ENCODE measurements around the gene PTPRJ.

The PTPRJ gene

GRCh38 chr11:48003926-48004325, 23.6 kb downstream of the PTPRJ start:
- no peak overlapping the region for H3K4me3 ChIP-seq (ENCODE audit: low read length)
- no peak for DNase-seq (ENCODE audit: low read depth)
- TF ChIP-seq, protein P1, sequence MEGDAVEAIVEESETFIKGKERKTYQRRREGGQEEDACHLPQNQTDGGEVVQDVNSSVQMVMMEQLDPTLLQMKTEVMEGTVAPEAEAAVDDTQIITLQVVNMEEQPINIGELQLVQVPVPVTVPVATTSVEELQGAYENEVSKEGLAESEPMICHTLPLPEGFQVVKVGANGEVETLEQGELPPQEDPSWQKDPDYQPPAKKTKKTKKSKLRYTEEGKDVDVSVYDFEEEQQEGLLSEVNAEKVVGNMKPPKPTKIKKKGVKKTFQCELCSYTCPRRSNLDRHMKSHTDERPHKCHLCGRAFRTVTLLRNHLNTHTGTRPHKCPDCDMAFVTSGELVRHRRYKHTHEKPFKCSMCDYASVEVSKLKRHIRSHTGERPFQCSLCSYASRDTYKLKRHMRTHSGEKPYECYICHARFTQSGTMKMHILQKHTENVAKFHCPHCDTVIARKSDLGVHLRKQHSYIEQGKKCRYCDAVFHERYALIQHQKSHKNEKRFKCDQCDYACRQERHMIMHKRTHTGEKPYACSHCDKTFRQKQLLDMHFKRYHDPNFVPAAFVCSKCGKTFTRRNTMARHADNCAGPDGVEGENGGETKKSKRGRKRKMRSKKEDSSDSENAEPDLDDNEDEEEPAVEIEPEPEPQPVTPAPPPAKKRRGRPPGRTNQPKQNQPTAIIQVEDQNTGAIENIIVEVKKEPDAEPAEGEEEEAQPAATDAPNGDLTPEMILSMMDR (conservative IDR thresholded peaks at IDR 0.05; ENCODE audit: low read length): no peak

DNA sequence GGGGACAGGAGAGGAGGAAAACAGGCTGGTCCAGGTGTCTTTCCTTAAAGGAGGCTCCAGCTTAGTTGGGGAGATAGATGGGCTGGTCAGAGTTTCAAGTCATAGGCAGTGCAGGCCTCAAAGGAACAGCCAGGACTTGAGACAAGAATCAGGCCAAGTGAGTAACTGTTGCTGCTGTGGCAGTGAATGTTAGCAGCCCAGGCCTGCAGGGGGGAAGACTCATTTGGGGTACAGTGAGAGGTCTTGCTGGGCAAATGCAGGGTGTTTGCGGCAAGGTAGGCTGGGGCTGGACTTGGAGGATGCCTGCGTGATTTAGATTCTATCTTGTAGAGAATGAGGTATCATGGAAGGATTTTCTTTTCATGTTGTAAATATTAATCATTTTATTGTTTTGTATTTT, 24.1 kb downstream of the PTPRJ start:
- DNase-seq (ENCODE audit: low read depth): no peak
- TF ChIP-seq, protein P1 (conservative IDR thresholded peaks at IDR 0.05; ENCODE audit: low read length): no peak
- no peak overlapping the region for H3K4me3 ChIP-seq (ENCODE audit: low read length)

DNA sequence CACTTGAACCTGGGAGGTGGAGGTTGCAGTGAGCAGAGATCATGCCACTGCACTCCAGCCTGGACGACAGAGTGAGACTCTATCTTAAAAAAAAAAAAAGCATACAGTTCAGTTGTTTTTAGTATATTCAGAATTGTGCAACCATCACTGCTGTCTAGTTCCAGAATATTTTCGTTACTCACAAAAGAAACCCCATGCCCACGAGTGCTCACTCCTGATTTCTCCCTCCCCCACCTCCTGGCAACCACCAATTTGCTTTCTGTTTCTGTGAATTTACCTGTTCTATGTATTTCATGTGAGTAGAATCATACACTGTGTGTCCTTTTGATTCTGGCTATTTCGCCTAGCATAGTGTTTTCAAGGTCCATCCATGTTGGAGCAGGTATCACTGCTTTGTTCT, 24.8 kb downstream of the PTPRJ start:
- TF ChIP-seq, protein P1 (conservative IDR thresholded peaks at IDR 0.05; ENCODE audit: low read length): no peak
- peak; percentile 43 for DNase-seq (ENCODE audit: low read depth)
- no peak overlapping the region for H3K4me3 ChIP-seq (ENCODE audit: low read length)

DNA sequence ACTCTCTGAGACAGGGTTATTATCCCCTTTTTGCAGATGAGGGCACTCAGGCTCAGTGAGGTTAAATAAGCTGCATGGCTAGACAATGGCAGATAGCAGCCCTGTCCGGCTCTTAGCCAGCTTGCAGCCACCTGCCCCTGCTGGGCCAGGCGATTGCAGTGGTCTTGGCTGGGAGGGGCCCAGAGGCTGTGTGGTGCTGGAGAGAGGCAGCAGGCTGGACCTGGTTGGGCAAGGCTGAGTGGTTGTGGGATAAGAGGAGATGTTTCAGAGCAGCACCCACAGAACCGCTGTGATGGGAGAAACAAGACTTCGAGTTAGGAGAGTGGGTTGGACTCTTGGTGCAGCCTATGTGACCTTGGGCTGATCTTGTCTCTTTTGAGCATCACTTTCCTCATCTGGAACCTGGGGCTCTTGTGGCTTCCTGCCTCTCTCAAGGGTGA, 25.5 kb downstream of the PTPRJ start:
- H3K4me3 ChIP-seq (ENCODE audit: low read length): no peak overlapping the region
- TF ChIP-seq, protein P1 (conservative IDR thresholded peaks at IDR 0.05; ENCODE audit: low read length): no peak
- DNase-seq (ENCODE audit: low read depth): no peak

GRCh38 chr11:48006301-48006992, 26.1 kb downstream of the PTPRJ start:
- TF ChIP-seq, protein P1 (conservative IDR thresholded peaks at IDR 0.05; ENCODE audit: low read length): no peak
- DNase-seq (ENCODE audit: low read depth): peak; percentile 58
- H3K4me3 ChIP-seq (ENCODE audit: low read length): peak overlapping the region; percentile 12; the same call in 1 of the 2 replicates

DNA sequence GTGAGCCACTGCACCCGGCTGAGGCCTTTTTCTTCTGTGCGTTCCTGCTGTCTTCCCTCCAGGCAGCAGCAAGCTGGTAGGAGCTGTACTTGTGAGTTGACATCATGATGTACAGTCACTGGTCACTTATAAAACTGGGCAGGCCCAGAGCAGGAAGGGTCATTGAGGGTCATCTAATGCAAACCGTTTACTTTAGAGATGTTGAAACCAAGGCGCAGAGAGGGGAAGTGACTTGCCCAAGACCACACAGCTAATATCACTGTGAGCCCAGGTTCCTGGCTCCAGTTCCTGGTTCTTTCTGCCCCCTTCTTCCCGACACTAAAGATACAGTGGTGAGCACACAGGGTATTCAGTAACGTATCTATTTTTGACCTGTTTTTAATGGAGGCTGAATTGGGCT, 27.3 kb downstream of the PTPRJ start:
- H3K4me3 ChIP-seq (ENCODE audit: low read length): no peak overlapping the region
- no peak for DNase-seq (ENCODE audit: low read depth)

GRCh38 chr11:48008951-48009270, 28.6 kb downstream of the PTPRJ start:
- H3K4me3 ChIP-seq (ENCODE audit: low read length): no peak overlapping the region
- TF ChIP-seq, protein P1 (conservative IDR thresholded peaks at IDR 0.05; ENCODE audit: low read length): no peak
- DNase-seq (ENCODE audit: low read depth): no peak

More for the DNA sequence above, 27.3 kb downstream of the PTPRJ start:
- TF ChIP-seq, protein P1 (conservative IDR thresholded peaks at IDR 0.05; ENCODE audit: low read length): no peak

Measured in AG10803 (cell line).